GM12875 (cell line): Measurements from ENCODE around the gene TANK.

Source experiments
- H3K4me3 ChIP-seq: one replicate; pipeline ENCODE4 v1.5.1; 2011; ENCODE audit warnings: low read depth, low read length, control low read depth
- CTCF ChIP-seq: IDR thresholded peaks from 2 replicates; pipeline ENCODE4 v1.5.1; 2011; ENCODE audit warnings: low read depth, mild to moderate bottlenecking, control low read depth, inconsistent platforms, low read length, moderate library complexity, borderline replicate concordance; ENCODE audit not compliant: insufficient read depth

TANK gene

GRCh38 chr2:161209902-161210301, 49.7 kb downstream of the TANK start:
- TF ChIP-seq CTCF, result no peak

GRCh38 chr2:161217597-161218185, 57.5 kb downstream of the TANK start:
- no peak overlapping the region for H3K4me3 ChIP-seq
- TF ChIP-seq CTCF, result no peak

More at GRCh38 chr2:161209902-161210301, 49.7 kb downstream of the TANK start:
- no peak overlapping the region for H3K4me3 ChIP-seq

- TF ChIP-seq CTCF, result no peak
- H3K4me3 ChIP-seq, result no peak overlapping the region
Measured at GRCh38 chr2:161219211-161219610, 59.0 kb downstream of the TANK start.

- H3K4me3 ChIP-seq, result no peak overlapping the region
- peak; percentile 40; the same call in 1 of the 2 replicates for TF ChIP-seq CTCF
Measured at GRCh38 chr2:161223139-161223732, 63.0 kb downstream of the TANK start.

- no peak for TF ChIP-seq CTCF
Measured at GRCh38 chr2:161228511-161229240, 68.4 kb downstream of the TANK start.

GRCh38 chr2:161230959-161231358, 70.7 kb downstream of the TANK start:
- no peak for TF ChIP-seq CTCF
- H3K4me3 ChIP-seq, result no peak overlapping the region

More at GRCh38 chr2:161228511-161229240, 68.4 kb downstream of the TANK start:
- H3K4me3 ChIP-seq, result no peak overlapping the region
